Measurements from ENCODE around the gene MSL3. TPM values are rescaled to one million over a fixed set of nuclear protein-coding genes. Genes with fewer than 3 reads are reported as not detected.

MSL3 gene, protein sequence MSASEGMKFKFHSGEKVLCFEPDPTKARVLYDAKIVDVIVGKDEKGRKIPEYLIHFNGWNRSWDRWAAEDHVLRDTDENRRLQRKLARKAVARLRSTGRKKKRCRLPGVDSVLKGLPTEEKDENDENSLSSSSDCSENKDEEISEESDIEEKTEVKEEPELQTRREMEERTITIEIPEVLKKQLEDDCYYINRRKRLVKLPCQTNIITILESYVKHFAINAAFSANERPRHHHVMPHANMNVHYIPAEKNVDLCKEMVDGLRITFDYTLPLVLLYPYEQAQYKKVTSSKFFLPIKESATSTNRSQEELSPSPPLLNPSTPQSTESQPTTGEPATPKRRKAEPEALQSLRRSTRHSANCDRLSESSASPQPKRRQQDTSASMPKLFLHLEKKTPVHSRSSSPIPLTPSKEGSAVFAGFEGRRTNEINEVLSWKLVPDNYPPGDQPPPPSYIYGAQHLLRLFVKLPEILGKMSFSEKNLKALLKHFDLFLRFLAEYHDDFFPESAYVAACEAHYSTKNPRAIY
- 15.7 and 21.1 TPM in 2 replicates for total RNA-seq

DNA sequence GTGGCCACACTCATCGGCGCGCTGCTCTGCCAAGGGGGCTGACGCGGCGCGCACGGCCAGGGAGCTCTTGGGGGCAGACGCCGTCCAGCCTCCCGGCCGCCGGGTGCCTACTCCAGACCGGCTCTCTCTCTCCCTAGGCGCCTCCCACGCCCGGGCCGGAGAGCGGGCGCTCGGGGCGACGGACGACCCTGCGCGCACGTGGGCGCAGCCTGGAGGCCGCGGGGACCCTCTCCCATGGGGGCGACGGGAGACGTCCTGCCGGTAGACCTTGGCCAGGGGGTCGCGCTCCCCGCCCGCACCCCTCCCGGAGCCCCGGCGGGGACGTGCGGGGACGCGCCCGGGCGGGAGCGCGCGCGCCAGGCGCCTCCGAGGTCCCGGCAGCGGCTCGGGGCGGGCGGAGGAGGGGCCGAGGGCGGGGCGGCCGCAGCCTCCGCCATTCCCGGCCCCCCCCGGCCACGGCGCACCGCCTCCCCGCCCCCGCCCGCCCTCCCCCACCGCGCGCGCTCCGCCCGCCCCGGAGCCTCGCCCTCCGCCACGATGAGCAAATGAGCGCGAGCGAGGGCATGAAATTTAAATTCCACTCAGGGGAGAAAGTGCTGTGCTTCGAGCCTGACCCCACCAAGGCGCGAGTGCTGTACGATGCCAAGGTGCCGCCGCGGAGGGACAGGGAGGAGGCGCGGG is at the start of gene MSL3:
MSL3 (plus strand) TSS at position 519 of the 681 bp plus-strand sequence; CDS start at position 546, 27 bp downstream.

Other genes with a start within 250 kb of the MSL3 start
- 0.28 TPM in 1 of 2 replicates, not detected in the other for gene ARHGAP6, start 92.3 kb upstream of the MSL3 start, total RNA-seq

All from nasal cavity respiratory epithelium epithelial cell of viscerocranial mucosa (primary cell).